Mucosa of descending colon (tissue), 3 donors: ENCODE results near the gene DNAJC21. TPM values are rescaled to one million over a fixed set of nuclear protein-coding genes. Genes with fewer than 3 reads are reported as not detected.
A peak's percentile ranks its signal among the peaks of the same experiment; 100 is the strongest.

ENCODE experiments used
- ATAC-seq: fragments of 200-7000 bp; cut with Tn5 transposase; one replicate; pipeline ENCODE4 v1.9.1; 2020; ENCODE audit warnings: mild to moderate bottlenecking, moderate library complexity
- DNase-seq, 3 donors: peaks; one replicate each; pipeline ENCODE4 v3.0.0-alpha.2; 2020
- H3K36me3 ChIP-seq: fragments of 200-600 bp; one replicate; pipeline ENCODE4 v1.8.0; 2021; ENCODE audit warnings: low read depth, mild to moderate bottlenecking
- H3K4me1 ChIP-seq: fragments of 200-600 bp; one replicate; pipeline ENCODE4 v1.8.0; 2021; ENCODE audit warnings: low read depth, mild to moderate bottlenecking
- H3K4me3 ChIP-seq: fragments of 200-600 bp; one replicate; pipeline ENCODE4 v1.8.0; 2021; ENCODE audit warnings: mild to moderate bottlenecking
- H3K9me3 ChIP-seq: fragments of 200-600 bp; one replicate; pipeline ENCODE4 v1.8.0; 2021; ENCODE audit warnings: mild to moderate bottlenecking
- intact Hi-C, 2 donors: fragments of 100-400 bp; cut with DNase I in 1 of 2; cut with micrococcal nuclease in 1 of 2; formaldehyde crosslinking; loops; one replicate each; pipeline versions ENCODE4 v1.11.0 to v1.11.1; 2022; cut with DNase I, micrococcal nuclease
- total RNA-seq, 3 donors: library from RNA; stranded (reverse); fragmentation: NEBNext Ultra II Directional in 2 of 3; extraction: Animal tissue kit (Norgen Biotek cat#: 25700) in 2 of 3; gene quantifications; one replicate each; pipeline versions ENCODE4 v1.2.1 to v1.2.4, GENCODE V29; 2021 to 2023
- TF ChIP-seq, protein P1 (sequence below): fragments of 200-600 bp; IDR thresholded peaks from one replicate; pipeline ENCODE4 v1.8.0; 2022; ENCODE audit warnings: antibody characterized with exemption, mild to moderate bottlenecking
- donor health status: DM: no; HTN: no; CAD: no; lungs with moderate emphysema.
- donor health status: DM: no; HTN: no; CAD: no.
- donor health status: DM: no; HTN: yes; CAD: no.

Gene DNAJC21
- total RNA-seq, 3 donors from 2014 or later, result 37.1 to 53.6 (median 40.1) TPM

DNA sequence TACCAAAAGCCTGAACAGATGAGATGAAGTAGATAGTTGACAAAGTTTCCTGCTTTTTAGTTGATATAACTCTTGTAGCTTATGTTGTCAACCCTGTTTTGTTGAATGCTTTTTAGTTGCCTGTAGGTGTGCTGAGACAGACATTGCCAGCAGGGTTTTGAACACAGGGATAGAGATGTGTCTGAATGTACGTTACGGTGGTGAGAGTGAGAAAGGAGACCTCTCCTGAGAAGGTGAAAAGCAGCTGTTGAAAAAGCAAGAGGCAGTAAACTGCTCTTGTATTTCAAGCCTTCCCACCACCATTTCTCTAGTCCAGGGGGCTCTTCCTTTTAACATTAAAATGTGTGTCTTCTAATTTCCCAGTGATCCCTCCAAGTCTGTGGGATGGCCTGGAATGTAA lies 14.7 kb downstream of the DNAJC21 start:
- H3K36me3 ChIP-seq, result no peaks in the 10 kb centered on the region
- intact Hi-C loops, result no loop called here
- TF ChIP-seq, protein P1, sequence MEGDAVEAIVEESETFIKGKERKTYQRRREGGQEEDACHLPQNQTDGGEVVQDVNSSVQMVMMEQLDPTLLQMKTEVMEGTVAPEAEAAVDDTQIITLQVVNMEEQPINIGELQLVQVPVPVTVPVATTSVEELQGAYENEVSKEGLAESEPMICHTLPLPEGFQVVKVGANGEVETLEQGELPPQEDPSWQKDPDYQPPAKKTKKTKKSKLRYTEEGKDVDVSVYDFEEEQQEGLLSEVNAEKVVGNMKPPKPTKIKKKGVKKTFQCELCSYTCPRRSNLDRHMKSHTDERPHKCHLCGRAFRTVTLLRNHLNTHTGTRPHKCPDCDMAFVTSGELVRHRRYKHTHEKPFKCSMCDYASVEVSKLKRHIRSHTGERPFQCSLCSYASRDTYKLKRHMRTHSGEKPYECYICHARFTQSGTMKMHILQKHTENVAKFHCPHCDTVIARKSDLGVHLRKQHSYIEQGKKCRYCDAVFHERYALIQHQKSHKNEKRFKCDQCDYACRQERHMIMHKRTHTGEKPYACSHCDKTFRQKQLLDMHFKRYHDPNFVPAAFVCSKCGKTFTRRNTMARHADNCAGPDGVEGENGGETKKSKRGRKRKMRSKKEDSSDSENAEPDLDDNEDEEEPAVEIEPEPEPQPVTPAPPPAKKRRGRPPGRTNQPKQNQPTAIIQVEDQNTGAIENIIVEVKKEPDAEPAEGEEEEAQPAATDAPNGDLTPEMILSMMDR, result no peak
- no peaks in the 10 kb centered on the region for H3K9me3 ChIP-seq
- DNase-seq (no peak), ATAC-seq (no peak)
- no peak overlapping the region for H3K4me3 ChIP-seq
- H3K4me1 ChIP-seq, result no peaks in the 10 kb centered on the region

GRCh38 chr5:34944460-34945047 lies 15.2 kb downstream of the DNAJC21 start:
- no peaks in the 10 kb centered on the region for H3K9me3 ChIP-seq
- ATAC-seq, result no peak
- DNase-seq, result no peak
- H3K4me1 ChIP-seq, result no peaks in the 10 kb centered on the region
- H3K4me3 ChIP-seq, result no peak overlapping the region
- TF ChIP-seq, protein P1, result no peak
- intact Hi-C loops, result no loop called here
- H3K36me3 ChIP-seq, result no peaks in the 10 kb centered on the region

GRCh38 chr5:34957321-34957720 lies 28.0 kb downstream of the DNAJC21 start:
- DNase-seq (no peak), ATAC-seq (no peak)
- TF ChIP-seq, protein P1, result no peak
- intact Hi-C loops, result no loop called here
- Histone ChIP-seq H3K9me3 (no peaks in the 10 kb centered on the region), H3K36me3 (no peaks in the 10 kb centered on the region), H3K4me1 (no peaks in the 10 kb centered on the region), H3K4me3 (no peak overlapping the region)

DNA sequence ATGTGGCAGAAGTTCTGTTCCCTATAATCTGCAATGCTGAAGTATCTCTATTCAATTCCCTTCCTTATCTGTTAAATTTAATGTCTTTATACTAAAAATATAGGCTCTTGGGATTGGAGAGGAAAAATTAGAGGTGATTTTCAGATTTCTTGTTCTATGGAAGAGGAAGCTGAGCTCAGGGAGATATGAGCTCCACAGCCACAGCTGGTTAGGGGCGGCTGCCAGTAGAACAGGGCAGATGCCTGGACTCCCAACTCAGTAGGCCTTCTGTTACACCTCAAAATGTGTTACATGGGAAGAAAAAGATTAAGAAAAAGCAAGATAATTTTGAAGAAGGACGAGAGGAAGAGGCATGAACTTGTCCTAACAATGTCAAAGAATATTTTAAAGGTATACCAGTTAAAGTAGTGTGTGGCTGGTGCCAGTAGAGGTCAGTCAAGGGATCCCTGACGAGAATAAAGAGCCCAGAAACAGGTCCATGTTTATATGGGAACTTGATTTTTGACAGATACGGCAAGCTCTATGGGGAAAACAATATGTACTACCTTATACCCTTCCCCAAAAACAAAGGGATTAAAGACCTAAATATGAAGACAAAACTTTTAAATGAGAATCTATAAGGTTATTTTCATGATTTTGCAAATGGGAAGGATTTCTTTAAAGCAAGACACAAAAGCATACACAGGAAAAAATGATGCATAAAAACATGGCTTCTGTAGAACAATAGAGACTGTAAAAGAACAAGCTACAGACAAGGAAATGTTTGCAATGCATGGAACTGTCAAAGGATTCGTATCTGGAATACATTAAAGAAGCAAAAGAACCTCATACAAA lies 28.7 kb downstream of the DNAJC21 start:
- Histone ChIP-seq H3K9me3 (no peaks in the 10 kb centered on the region), H3K4me1 (no peaks in the 10 kb centered on the region), H3K4me3 (no peak overlapping the region), H3K36me3 (no peaks in the 10 kb centered on the region)
- intact Hi-C loops, result no loop called here
- DNase-seq (peak in 1 of 3 donors; percentile 37), ATAC-seq (peak; percentile 64)
- TF ChIP-seq, protein P1, result no peak

DNA sequence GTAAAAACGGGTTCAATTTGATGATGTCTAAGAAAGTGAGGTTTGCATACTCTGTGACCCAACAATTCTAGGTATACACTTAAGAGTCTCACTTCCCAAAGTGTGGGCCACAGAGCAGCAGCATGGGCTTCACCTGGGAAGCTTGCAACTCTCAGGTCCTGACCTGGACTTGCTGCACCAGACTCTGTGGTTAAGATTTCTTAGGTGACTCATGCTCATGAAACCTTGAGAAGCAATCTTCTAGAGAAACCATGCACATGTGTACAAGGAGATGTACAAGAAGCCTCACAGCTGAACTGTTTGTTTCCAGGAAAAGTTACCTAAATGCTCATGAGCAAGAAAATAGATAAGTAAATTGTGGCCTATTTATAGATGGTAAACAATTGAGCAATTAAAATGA lies 30.0 kb downstream of the DNAJC21 start:
- no peaks in the 10 kb centered on the region for H3K4me1 ChIP-seq
- TF ChIP-seq, protein P1, result no peak
- DNase-seq, result no peak
- H3K4me3 ChIP-seq, result no peak overlapping the region
- peak; percentile 22 for ATAC-seq
- H3K36me3 ChIP-seq, result no peaks in the 10 kb centered on the region
- intact Hi-C loops, result no loop called here
- no peaks in the 10 kb centered on the region for H3K9me3 ChIP-seq
